COR-L47 (cell line): ENCODE data around the gene DIAPH2.

Experiments
- DNase-seq: peaks from one replicate; lab custom pipeline; 2025; lab: John Stamatoyannopoulos, UW

The DIAPH2 gene

GRCh38 chrX:97189668-97190067, 505.0 kb downstream of the DIAPH2 start:
- DNase-seq = no peak

- no peak for DNase-seq
Observed at GRCh38 chrX:97199501-97199900, 514.9 kb downstream of the DIAPH2 start.

GRCh38 chrX:97200454-97200853, 515.8 kb downstream of the DIAPH2 start:
- no peak for DNase-seq

GRCh38 chrX:97210501-97210900, 525.9 kb downstream of the DIAPH2 start:
- DNase-seq = no peak

GRCh38 chrX:97211070-97211469, 526.4 kb downstream of the DIAPH2 start:
- no peak for DNase-seq

GRCh38 chrX:97215186-97215585, 530.5 kb downstream of the DIAPH2 start:
- DNase-seq = no peak

- DNase-seq = no peak
Observed at GRCh38 chrX:97224148-97224547, 539.5 kb downstream of the DIAPH2 start.

- no peak for DNase-seq
Observed at GRCh38 chrX:97229318-97229717, 544.7 kb downstream of the DIAPH2 start.

- DNase-seq = no peak
Observed at GRCh38 chrX:97230948-97231347, 546.3 kb downstream of the DIAPH2 start.

GRCh38 chrX:97234471-97235081, 549.9 kb downstream of the DIAPH2 start:
- DNase-seq = no peak

GRCh38 chrX:97238632-97239031, 554.0 kb downstream of the DIAPH2 start:
- DNase-seq = no peak

- no peak for DNase-seq
Observed at GRCh38 chrX:97252111-97252510, 567.5 kb downstream of the DIAPH2 start.

- no peak for DNase-seq
Observed at GRCh38 chrX:97260679-97261078, 576.0 kb downstream of the DIAPH2 start.

GRCh38 chrX:97266406-97267121, 581.9 kb downstream of the DIAPH2 start:
- no peak for DNase-seq

- no peak for DNase-seq
Observed at GRCh38 chrX:97267396-97268181, 582.9 kb downstream of the DIAPH2 start.

- DNase-seq = no peak
Observed at GRCh38 chrX:97268182-97268680, 583.6 kb downstream of the DIAPH2 start.

GRCh38 chrX:97284531-97284930, 599.9 kb downstream of the DIAPH2 start:
- DNase-seq = no peak

GRCh38 chrX:97290199-97290598, 605.6 kb downstream of the DIAPH2 start:
- no peak for DNase-seq

- DNase-seq = no peak
Observed at GRCh38 chrX:97294041-97294440, 609.4 kb downstream of the DIAPH2 start.

- DNase-seq = no peak
Observed at GRCh38 chrX:97295954-97296353, 611.3 kb downstream of the DIAPH2 start.

- no peak for DNase-seq
Observed at GRCh38 chrX:97306771-97307470, 622.3 kb downstream of the DIAPH2 start.

GRCh38 chrX:97308171-97308570, 623.5 kb downstream of the DIAPH2 start:
- DNase-seq = no peak
